ENCODE measurements around the gene GAS6.
"Not testable (repeated sequence)": the region's sequence is repeated elsewhere in the genome, so short reads cannot be mapped to it uniquely, and the experiment has no call there.

GAS6 gene

GRCh38 chr13:113863524-113864272 is at the start of gene GAS6:
TSS of gene GAS6 (minus strand) at chr13:113864076. CDS start at chr13:113863920, 156 bp downstream.
- DNase-seq (ENCODE audit: low read depth in 2 of 2) = no peak

GRCh38 chr13:113913408-113913807 is 49.5 kb upstream of the GAS6 start:
- not testable (repeated sequence) for DNase-seq (ENCODE audit: low read depth in 2 of 2)

GRCh38 chr13:113912596-113912995 is 48.7 kb upstream of the GAS6 start:
- DNase-seq (ENCODE audit: low read depth in 2 of 2) = no peak

GRCh38 chr13:113907635-113908617 is 44.0 kb upstream of the GAS6 start:
- no peak for DNase-seq (ENCODE audit: low read depth in 2 of 2)

- no peak for DNase-seq (ENCODE audit: low read depth in 2 of 2)
These were observed 42.7 kb upstream of the GAS6 start for GRCh38 chr13:113906571-113906970.

- DNase-seq (ENCODE audit: low read depth in 2 of 2) = no peak
These were observed 42.1 kb upstream of the GAS6 start for GRCh38 chr13:113905942-113906341.

GRCh38 chr13:113905018-113905417 is 41.1 kb upstream of the GAS6 start:
- no peak for DNase-seq (ENCODE audit: low read depth in 2 of 2)

GRCh38 chr13:113904411-113904810 is 40.5 kb upstream of the GAS6 start:
- DNase-seq (ENCODE audit: low read depth in 2 of 2) = no peak

- no peak for DNase-seq (ENCODE audit: low read depth in 2 of 2)
These were observed 40.0 kb upstream of the GAS6 start for GRCh38 chr13:113903912-113904311.

- no peak for DNase-seq (ENCODE audit: low read depth in 2 of 2)
These were observed 39.3 kb upstream of the GAS6 start for GRCh38 chr13:113902986-113903775.

GRCh38 chr13:113902481-113902880 is 38.6 kb upstream of the GAS6 start:
- no peak for DNase-seq (ENCODE audit: low read depth in 2 of 2)

GRCh38 chr13:113901642-113902041 is 37.8 kb upstream of the GAS6 start:
- DNase-seq (ENCODE audit: low read depth in 2 of 2) = no peak

GRCh38 chr13:113901231-113901630 is 37.4 kb upstream of the GAS6 start:
- no peak for DNase-seq (ENCODE audit: low read depth in 2 of 2)

- DNase-seq (ENCODE audit: low read depth in 2 of 2) = no peak
These were observed 36.8 kb upstream of the GAS6 start for GRCh38 chr13:113900646-113901045.

GRCh38 chr13:113898391-113898790 is 34.5 kb upstream of the GAS6 start:
- DNase-seq (ENCODE audit: low read depth in 2 of 2) = no peak

GRCh38 chr13:113897966-113898365 is 34.1 kb upstream of the GAS6 start:
- no peak for DNase-seq (ENCODE audit: low read depth in 2 of 2)

- no peak for DNase-seq (ENCODE audit: low read depth in 2 of 2)
These were observed 33.3 kb upstream of the GAS6 start for GRCh38 chr13:113897161-113897560.

- no peak for DNase-seq (ENCODE audit: low read depth in 2 of 2)
These were observed 31.6 kb upstream of the GAS6 start for GRCh38 chr13:113895436-113895835.

- no peak for DNase-seq (ENCODE audit: low read depth in 2 of 2)
These were observed 27.1 kb upstream of the GAS6 start for GRCh38 chr13:113890774-113891480.

- DNase-seq (ENCODE audit: low read depth in 2 of 2) = no peak
These were observed 25.6 kb upstream of the GAS6 start for GRCh38 chr13:113889467-113889866.

- DNase-seq (ENCODE audit: low read depth in 2 of 2) = no peak
These were observed 24.9 kb upstream of the GAS6 start for GRCh38 chr13:113888701-113889330.
